HepG2 (cell line): Measurements from ENCODE around the gene KIF3C. TPM values are rescaled to one million over a fixed set of nuclear protein-coding genes. Genes with fewer than 3 reads are reported as not detected.

ENCODE experiments used
- FOXA1 ChIP-seq, 2 experiments: fragments of 450-650 bp in 1 of 2; sonication (generic) in 1 of 2; formaldehyde crosslinking in 1 of 2; IDR thresholded peaks; 2 replicates each; pipeline versions ENCODE4 v1.4.0 to v1.6.1; 2016 to 2020; ENCODE audit warnings: missing genetic modification reagents in 1 of 2
- FOXJ3 ChIP-seq: sonication (generic); formaldehyde crosslinking; IDR thresholded peaks from 2 replicates; pipeline ENCODE4 v1.4.0; 2020; ENCODE audit warnings: missing genetic modification reagents, mild to moderate bottlenecking, borderline replicate concordance
- IRX3 ChIP-seq: sonication (generic); formaldehyde crosslinking; IDR thresholded peaks from 2 replicates; pipeline ENCODE4 v1.8.1; 2023; ENCODE audit warnings: mild to moderate bottlenecking, low read depth, missing genetic modification reagents, borderline replicate concordance
- MAF1 ChIP-seq: sonication (generic); formaldehyde crosslinking; IDR thresholded peaks from 2 replicates; pipeline ENCODE4 v1.5.0; 2020; ENCODE audit warnings: missing genetic modification reagents, borderline replicate concordance
- MAZ ChIP-seq, 2 experiments: sonication (generic) in 1 of 2; formaldehyde crosslinking in 1 of 2; IDR thresholded peaks; 2 replicates each; pipeline versions ENCODE4 v1.5.0 to v1.6.1; 2012 to 2020; ENCODE audit warnings: low read depth in 2 of 2, mild to moderate bottlenecking in 2 of 2, borderline replicate concordance in 1 of 2, improper control_type of control experiment in 1 of 2, low read length in 1 of 2, missing genetic modification reagents in 1 of 2, moderate library complexity in 1 of 2
- MLLT10 ChIP-seq: sonication (generic); formaldehyde crosslinking; IDR thresholded peaks from 2 replicates; pipeline ENCODE4 v1.4.0; 2020; ENCODE audit warnings: missing genetic modification reagents
- NCOA1 ChIP-seq: sonication (generic); formaldehyde crosslinking; IDR thresholded peaks from 2 replicates; pipeline ENCODE4 v1.9.0; 2021; ENCODE audit warnings: missing genetic modification reagents
- NFIB ChIP-seq: sonication (generic); formaldehyde crosslinking; IDR thresholded peaks from 2 replicates; pipeline ENCODE4 v1.9.0; 2021; ENCODE audit warnings: missing genetic modification reagents, mild to moderate bottlenecking, borderline replicate concordance
- NFKBIZ ChIP-seq: IDR thresholded peaks from 2 replicates; pipeline ENCODE4 v1.6.1; 2018; ENCODE audit warnings: missing genetic modification reagents, missing compliant biosample characterization
- SRSF1 ChIP-seq: fragments of 200-400 bp; formaldehyde crosslinking; optimal IDR thresholded peaks from 2 replicates; pipeline ENCODE3; 2017; ENCODE audit warnings: mild to moderate bottlenecking, low read depth, low read length, moderate library complexity
- TOE1 ChIP-seq: sonication (generic); formaldehyde crosslinking; IDR thresholded peaks from 2 replicates; pipeline ENCODE4 v1.4.0; 2020; ENCODE audit warnings: mild to moderate bottlenecking, missing genetic modification reagents
- YEATS4 ChIP-seq: sonication (generic); formaldehyde crosslinking; IDR thresholded peaks from 2 replicates; pipeline ENCODE4 v1.4.0; 2020; ENCODE audit warnings: missing genetic modification reagents, borderline replicate concordance
- YY1 ChIP-seq: IDR thresholded peaks from 2 replicates; pipeline ENCODE4 v1.6.1; 2011; ENCODE audit warnings: low read length, low read depth, moderate library complexity, mild to moderate bottlenecking; ENCODE audit not compliant: insufficient read depth, insufficient replicate concordance
- ZNF124 ChIP-seq: sonication (generic); formaldehyde crosslinking; IDR thresholded peaks from 2 replicates; pipeline ENCODE4 v1.4.0; 2020; ENCODE audit warnings: missing genetic modification reagents
- ZNF180 ChIP-seq: sonication (generic); formaldehyde crosslinking; IDR thresholded peaks from 2 replicates; pipeline ENCODE4 v1.4.0; 2020; ENCODE audit warnings: low read depth, missing genetic modification reagents, borderline replicate concordance
- ZNF20 ChIP-seq: sonication (generic); formaldehyde crosslinking; IDR thresholded peaks from 2 replicates; pipeline ENCODE4 v1.4.0; 2020; ENCODE audit warnings: mild to moderate bottlenecking, moderate library complexity, missing genetic modification reagents
- ZNF235 ChIP-seq: sonication (generic); formaldehyde crosslinking; IDR thresholded peaks from 2 replicates; pipeline ENCODE4 v1.8.1; 2023; ENCODE audit warnings: mild to moderate bottlenecking, missing genetic modification reagents, borderline replicate concordance
- ZNF256 ChIP-seq: sonication (generic); formaldehyde crosslinking; conservative IDR thresholded peaks from 2 replicates; pipeline ENCODE4 v1.4.0; 2020; ENCODE audit warnings: missing genetic modification reagents
- ZNF335 ChIP-seq: sonication (generic); formaldehyde crosslinking; IDR thresholded peaks from 2 replicates; pipeline ENCODE4 v1.4.0; 2020; ENCODE audit warnings: missing genetic modification reagents
- ZNF460 ChIP-seq: sonication (generic); formaldehyde crosslinking; IDR thresholded peaks from 2 replicates; pipeline ENCODE4 v1.5.1; 2020; ENCODE audit warnings: missing genetic modification reagents, mild to moderate bottlenecking, borderline replicate concordance
- ZNF564 ChIP-seq: sonication (generic); formaldehyde crosslinking; IDR thresholded peaks from 2 replicates; pipeline ENCODE4 v1.8.1; 2023; ENCODE audit warnings: mild to moderate bottlenecking, missing genetic modification reagents
- ZNF766 ChIP-seq: sonication (generic); formaldehyde crosslinking; IDR thresholded peaks from 2 replicates; pipeline ENCODE4 v1.5.0; 2020; ENCODE audit warnings: missing genetic modification reagents, borderline replicate concordance
- ZNF879 ChIP-seq: sonication (generic); formaldehyde crosslinking; IDR thresholded peaks from 2 replicates; pipeline ENCODE4 v1.8.1; 2023; ENCODE audit warnings: missing genetic modification reagents
- polyA plus RNA-seq, 8 experiments: library from polyadenylated mRNA; depleted of rRNA in 3 of 8; stranded (reverse) in 7 of 8; unstranded in 1 of 8; fragments of >200 nt; fragmentation: Illumina TruSeq in 4 of 8; extraction: Trizol in 4 of 8; gene quantifications; 2 replicates each; pipeline versions ENCODE4 v1.2.1 to v1.2.3, GENCODE V29; 2011 to 2016; ENCODE audit warnings: low read depth in 4 of 8, missing spikeins in 1 of 8, mixed read lengths in 1 of 8; ENCODE audit not compliant: insufficient read depth in 1 of 8
- total RNA-seq, 5 experiments: library from RNA; depleted of rRNA; stranded (reverse); fragments of >200 nt; fragmentation: Illumina TruSeq; extraction: Trizol; gene quantifications; 2 replicates each; pipeline ENCODE4 v1.2.3, GENCODE V29; 2016; ENCODE audit warnings: low read depth in 1 of 5
- TF ChIP-seq, protein P1 (sequence below): IDR thresholded peaks from 2 replicates; pipeline ENCODE4 v1.6.1; 2016; ENCODE audit warnings: low read depth
- TF ChIP-seq, protein P2 (sequence below): sonication (generic); formaldehyde crosslinking; IDR thresholded peaks from 2 replicates; pipeline ENCODE4 v1.4.0; 2020; ENCODE audit warnings: missing genetic modification reagents

KIF3C gene
- total and polyA plus RNA-seq, 2 of the 13 experiments (the other 11 are each of a cell fraction or from before 2014, with no cell fraction given): 3.6 to 4.9 TPM

GRCh38 chr2:25954199-25954752, 28.0 kb downstream of the KIF3C start (continued):
- TF ChIP-seq NFKBIZ (CRISPR knock-in tag) (no peak), SRSF1 (no peak), YY1 (no peak), ZNF180 (no peak), ZNF235 (0 out of 2 replicates have a peak, but pooled peaks have one; percentile 50), ZNF564 (CRISPR knock-in tag) (no peak), MAF1 (no peak), ZNF766 (CRISPR knock-in tag) (no peak), ZNF124 (no peak), YEATS4 (CRISPR knock-in tag) (no peak), FOXJ3 (CRISPR knock-in tag) (no peak), IRX3 (CRISPR knock-in tag) (no peak), ZNF335 (CRISPR knock-in tag) (no peak), ZNF460 (CRISPR knock-in tag) (no peak), MAZ (IDR thresholded peaks at IDR 0.05; ENCODE audit: borderline replicate concordance, low read depth, low read length) (no peak), MAZ (CRISPR knock-in tag; IDR thresholded peaks at IDR 0.05; ENCODE audit: low read depth) (no peak), MLLT10 (CRISPR knock-in tag) (no peak), NFIB (CRISPR knock-in tag) (0 out of 2 replicates have a peak, but pooled peaks have one; percentile 16), NCOA1 (no peak), ZNF20 (CRISPR knock-in tag) (no peak), ZNF879 (CRISPR knock-in tag) (no peak), ZNF256 (no peak), FOXA1 (IDR thresholded peaks at IDR 0.05) (no peak), FOXA1 (CRISPR knock-in tag; IDR thresholded peaks at IDR 0.05) (no peak), TOE1 (CRISPR knock-in tag) (no peak)
- TF ChIP-seq, protein P1, sequence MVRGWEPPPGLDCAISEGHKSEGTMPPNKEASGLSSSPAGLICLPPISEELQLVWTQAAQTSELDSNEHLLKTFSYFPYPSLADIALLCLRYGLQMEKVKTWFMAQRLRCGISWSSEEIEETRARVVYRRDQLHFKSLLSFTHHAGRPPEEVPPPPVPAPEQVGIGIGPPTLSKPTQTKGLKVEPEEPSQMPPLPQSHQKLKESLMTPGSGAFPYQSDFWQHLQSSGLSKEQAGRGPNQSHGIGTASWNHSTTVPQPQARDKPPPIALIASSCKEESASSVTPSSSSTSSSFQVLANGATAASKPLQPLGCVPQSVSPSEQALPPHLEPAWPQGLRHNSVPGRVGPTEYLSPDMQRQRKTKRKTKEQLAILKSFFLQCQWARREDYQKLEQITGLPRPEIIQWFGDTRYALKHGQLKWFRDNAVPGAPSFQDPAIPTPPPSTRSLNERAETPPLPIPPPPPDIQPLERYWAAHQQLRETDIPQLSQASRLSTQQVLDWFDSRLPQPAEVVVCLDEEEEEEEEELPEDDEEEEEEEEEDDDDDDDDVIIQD (CRISPR knock-in tag): no peak
- TF ChIP-seq, protein P2, sequence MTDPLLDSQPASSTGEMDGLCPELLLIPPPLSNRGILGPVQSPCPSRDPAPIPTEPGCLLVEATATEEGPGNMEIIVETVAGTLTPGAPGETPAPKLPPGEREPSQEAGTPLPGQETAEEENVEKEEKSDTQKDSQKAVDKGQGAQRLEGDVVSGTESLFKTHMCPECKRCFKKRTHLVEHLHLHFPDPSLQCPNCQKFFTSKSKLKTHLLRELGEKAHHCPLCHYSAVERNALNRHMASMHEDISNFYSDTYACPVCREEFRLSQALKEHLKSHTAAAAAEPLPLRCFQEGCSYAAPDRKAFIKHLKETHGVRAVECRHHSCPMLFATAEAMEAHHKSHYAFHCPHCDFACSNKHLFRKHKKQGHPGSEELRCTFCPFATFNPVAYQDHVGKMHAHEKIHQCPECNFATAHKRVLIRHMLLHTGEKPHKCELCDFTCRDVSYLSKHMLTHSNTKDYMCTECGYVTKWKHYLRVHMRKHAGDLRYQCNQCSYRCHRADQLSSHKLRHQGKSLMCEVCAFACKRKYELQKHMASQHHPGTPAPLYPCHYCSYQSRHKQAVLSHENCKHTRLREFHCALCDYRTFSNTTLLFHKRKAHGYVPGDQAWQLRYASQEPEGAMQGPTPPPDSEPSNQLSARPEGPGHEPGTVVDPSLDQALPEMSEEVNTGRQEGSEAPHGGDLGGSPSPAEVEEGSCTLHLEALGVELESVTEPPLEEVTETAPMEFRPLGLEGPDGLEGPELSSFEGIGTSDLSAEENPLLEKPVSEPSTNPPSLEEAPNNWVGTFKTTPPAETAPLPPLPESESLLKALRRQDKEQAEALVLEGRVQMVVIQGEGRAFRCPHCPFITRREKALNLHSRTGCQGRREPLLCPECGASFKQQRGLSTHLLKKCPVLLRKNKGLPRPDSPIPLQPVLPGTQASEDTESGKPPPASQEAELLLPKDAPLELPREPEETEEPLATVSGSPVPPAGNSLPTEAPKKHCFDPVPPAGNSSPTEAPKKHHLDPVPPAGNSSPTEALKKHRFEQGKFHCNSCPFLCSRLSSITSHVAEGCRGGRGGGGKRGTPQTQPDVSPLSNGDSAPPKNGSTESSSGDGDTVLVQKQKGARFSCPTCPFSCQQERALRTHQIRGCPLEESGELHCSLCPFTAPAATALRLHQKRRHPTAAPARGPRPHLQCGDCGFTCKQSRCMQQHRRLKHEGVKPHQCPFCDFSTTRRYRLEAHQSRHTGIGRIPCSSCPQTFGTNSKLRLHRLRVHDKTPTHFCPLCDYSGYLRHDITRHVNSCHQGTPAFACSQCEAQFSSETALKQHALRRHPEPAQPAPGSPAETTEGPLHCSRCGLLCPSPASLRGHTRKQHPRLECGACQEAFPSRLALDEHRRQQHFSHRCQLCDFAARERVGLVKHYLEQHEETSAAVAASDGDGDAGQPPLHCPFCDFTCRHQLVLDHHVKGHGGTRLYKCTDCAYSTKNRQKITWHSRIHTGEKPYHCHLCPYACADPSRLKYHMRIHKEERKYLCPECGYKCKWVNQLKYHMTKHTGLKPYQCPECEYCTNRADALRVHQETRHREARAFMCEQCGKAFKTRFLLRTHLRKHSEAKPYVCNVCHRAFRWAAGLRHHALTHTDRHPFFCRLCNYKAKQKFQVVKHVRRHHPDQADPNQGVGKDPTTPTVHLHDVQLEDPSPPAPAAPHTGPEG (CRISPR knock-in tag): no peak
